Lower leg skin (tissue), 4 donors: ENCODE results near the gene SH3BP5L. TPM values are rescaled to one million over a fixed set of nuclear protein-coding genes. Genes with fewer than 3 reads are reported as not detected.

Source experiments
- DNase-seq, 2 donors: peaks; one replicate each; pipeline ENCODE4 v3.0.0-alpha.2; 2019; ENCODE audit warnings: low spot score in 2 of 2
- H3K4me3 ChIP-seq: fragments of 200-600 bp; sonication (generic); 2 replicates; pipeline ENCODE4 v1.5.1; 2017; ENCODE audit warnings: mild to moderate bottlenecking, low read depth; ENCODE audit not compliant: poor library complexity, severe bottlenecking
- CTCF ChIP-seq, 3 donors: fragments of 450-650 bp; IDR thresholded peaks; one replicate each; pipeline ENCODE4 v1.5.1; 2016; ENCODE audit warnings: antibody characterized with exemption in 3 of 3, mild to moderate bottlenecking in 3 of 3, moderate library complexity in 2 of 3
- POLR2A ChIP-seq, 2 donors: fragments of 450-650 bp; IDR thresholded peaks; one replicate each; pipeline ENCODE4 v1.6.1; 2016 to 2017; ENCODE audit warnings: antibody characterized with exemption in 2 of 2, mild to moderate bottlenecking in 1 of 2, moderate library complexity in 1 of 2
- WGBS, 2 donors: methylation state at CpG; one replicate each; pipeline ENCODE4 v1.1.5; 2018; 5-methylcytosine and 5-hydroxymethylcytosine counted together
- intact Hi-C: fragments of 100-400 bp; cut with DNase I; formaldehyde crosslinking; loops from one replicate; pipeline ENCODE4 v1.15.0; 2023; ENCODE audit warnings: low total_unique reads
- total RNA-seq, 4 donors: library from RNA; depleted of rRNA; stranded (reverse); fragments of >200 nt; gene quantifications; one replicate each; pipeline ENCODE4 v1.1.0, GENCODE V29; 2016

The SH3BP5L gene
- total RNA-seq, 4 donors from 2014 or later, result 31.4 to 45.4 (median 33.9) TPM

DNA sequence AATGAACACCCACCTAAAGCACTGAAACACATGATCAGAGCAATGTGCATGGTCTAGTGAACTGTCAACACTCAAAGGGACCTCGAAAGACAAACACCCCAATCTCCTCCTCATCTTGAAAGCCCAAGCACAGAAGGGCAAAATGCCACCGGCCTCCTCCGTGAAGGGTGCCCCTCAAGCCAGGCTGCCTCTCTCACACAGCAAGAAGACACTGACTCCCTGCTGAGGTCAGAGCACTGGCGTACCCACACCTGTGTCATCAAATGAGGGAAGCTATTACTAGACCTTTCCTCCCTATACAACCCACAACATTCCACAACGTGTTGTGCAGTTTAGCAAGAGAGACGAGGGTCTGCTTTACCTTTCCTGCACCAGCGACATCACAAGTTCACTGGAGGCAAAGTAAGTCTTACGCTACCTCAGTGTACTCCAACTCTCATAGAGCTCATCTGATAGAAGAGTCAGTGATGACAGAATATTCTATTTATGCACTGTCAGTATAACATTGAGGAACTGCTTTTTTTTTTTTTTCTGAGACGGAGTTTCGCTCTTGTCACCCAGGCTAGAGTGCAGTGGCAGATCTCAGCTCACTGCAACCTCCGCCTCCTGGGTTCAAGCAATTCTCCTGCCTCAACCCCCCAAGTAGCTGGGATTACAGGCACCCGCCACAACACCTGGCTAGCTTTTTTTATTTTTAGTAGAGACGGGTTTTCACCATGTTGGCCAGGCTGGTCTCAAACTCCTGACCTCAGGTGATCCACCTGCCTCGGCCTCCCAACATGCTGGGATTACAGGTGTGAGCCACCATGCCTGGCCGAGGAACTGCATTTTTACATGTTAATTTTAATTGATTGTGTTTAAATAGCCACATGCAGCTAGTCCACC, 3.3 kb downstream of the SH3BP5L start:
- TF ChIP-seq CTCF (IDR thresholded peaks at IDR 0.05), result no peak
- TF ChIP-seq POLR2A (IDR thresholded peaks at IDR 0.05), result no peak
- peak; percentile 11 to 52 for DNase-seq
- 85 to 87% methylated on average over 15 of the region's 15 CpGs for WGBS, 2 donors
- intact Hi-C loops, result no loop called here
- H3K4me3 ChIP-seq, result no peak overlapping the region

DNA sequence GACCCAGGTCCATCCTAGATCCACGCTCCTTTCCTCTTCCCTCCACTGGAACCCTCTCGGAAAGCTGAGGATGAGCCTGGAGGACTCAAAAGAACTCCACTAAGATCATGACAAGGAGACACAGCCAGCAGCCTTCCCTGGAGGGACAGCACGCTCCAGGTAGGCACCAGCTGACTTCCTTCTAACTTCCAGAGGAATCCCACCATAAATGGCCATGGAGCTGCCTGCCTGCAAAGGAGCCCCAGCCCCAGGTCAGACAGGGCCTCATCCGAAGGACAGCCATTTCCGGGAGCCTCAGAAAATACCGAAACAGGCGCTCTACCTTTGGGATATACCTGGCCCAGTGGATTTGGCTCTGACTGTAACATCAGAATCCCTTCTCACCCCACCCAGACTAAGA, 4.1 kb downstream of the SH3BP5L start:
- WGBS, 2 donors, result 87 to 91% methylated on average over 7 of the region's 7 CpGs

GRCh38 chr1:248821101-248821500, 4.6 kb downstream of the SH3BP5L start:
- WGBS, 2 donors, result 33 to 44% methylated on average over 3 of the region's 3 CpGs
- no peak overlapping the region for H3K4me3 ChIP-seq
- TF ChIP-seq POLR2A (IDR thresholded peaks at IDR 0.05) (no peak), CTCF (IDR thresholded peaks at IDR 0.05) (no peak)
- intact Hi-C loops, result no loop called here
- peak; percentile 7 to 54 for DNase-seq

More for the DNA sequence above, 4.1 kb downstream of the SH3BP5L start:
- no peak overlapping the region for H3K4me3 ChIP-seq
- intact Hi-C loops, result no loop called here
- DNase-seq, result peak; percentile 10 to 61
- TF ChIP-seq POLR2A (IDR thresholded peaks at IDR 0.05) (no peak), CTCF (IDR thresholded peaks at IDR 0.05) (no peak)

DNA sequence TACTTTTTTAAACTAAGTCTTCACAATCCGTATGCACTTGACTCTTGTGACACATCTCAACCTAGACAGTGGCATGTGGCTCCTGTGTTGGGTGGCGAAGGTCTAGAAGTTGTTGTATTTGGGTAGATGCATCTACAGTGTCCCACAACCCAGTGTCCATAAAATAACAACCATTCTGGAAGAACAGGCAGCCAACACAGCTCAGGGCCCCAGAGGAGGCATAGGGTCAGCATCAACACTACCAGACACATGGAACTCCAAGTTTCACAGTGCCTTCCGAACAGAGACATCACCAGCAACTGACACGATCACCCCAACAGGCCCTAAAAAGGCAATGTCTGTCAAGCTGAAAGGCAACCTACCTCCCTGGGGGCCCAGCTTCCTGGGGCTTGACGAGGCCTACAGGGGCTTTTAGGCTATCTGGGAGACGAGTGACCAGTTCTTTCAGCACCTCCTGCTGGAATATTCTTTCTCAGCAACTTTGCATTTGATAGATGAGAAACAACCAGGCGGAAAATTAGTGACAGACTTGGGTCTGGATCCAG, 5.6 kb downstream of the SH3BP5L start:
- peak in 1 of 2 donors; percentile 37 for DNase-seq
- intact Hi-C loops, result no loop called here
- 86 to 87% methylated on average over 7 of the region's 7 CpGs for WGBS, 2 donors
- TF ChIP-seq CTCF (IDR thresholded peaks at IDR 0.05), result no peak
- TF ChIP-seq POLR2A (IDR thresholded peaks at IDR 0.05), result no peak
- no peak overlapping the region for H3K4me3 ChIP-seq

DNA sequence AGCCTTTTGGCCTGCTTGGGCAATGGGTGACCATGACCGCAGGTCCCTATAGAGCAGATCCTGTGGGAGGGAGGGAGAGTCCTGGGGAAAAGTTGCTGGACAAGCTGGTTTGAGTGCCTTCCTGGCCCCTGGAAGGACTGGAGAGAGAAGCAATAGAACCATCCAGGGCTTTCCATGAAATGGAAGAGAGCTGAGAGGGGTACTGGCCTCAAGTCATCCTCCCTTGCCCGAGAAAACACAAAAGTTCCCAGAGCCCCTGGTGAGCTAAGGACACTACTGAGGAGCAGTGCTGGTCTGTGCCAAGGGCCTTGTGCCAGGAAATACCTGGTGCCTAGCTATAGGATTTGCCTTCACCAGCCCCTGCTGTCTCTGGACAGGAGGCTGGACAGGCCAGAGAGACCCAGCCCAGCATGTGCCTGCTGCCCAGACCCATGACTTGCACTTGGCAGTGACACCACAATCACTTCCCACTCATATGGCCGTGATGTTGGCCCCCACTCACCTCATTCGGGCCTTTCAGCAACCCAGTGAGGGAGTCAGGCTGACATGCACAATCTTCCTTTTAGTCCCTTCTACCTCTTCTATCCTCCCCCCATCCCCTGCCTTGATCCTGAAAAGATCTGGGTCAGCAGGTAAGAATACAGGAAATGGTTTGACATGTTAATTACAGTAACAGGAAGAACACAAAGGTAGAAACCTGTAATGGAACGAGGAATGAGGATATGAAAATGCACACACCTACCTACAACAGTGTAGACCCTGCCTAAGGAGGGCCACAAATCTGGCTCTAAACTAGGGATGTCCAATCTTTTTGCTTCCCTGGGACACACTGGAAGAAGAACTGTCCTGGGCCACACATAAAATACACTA, 7.0 kb downstream of the SH3BP5L start:
- intact Hi-C loops, result no loop called here
- WGBS, 2 donors, result 75 to 79% methylated on average over 5 of the region's 5 CpGs
- peak in 1 of 2 donors; percentile 57 for DNase-seq
- H3K4me3 ChIP-seq, result no peak overlapping the region
- no peak for TF ChIP-seq CTCF (IDR thresholded peaks at IDR 0.05)
- no peak for TF ChIP-seq POLR2A (IDR thresholded peaks at IDR 0.05)
